GM06990 (cell line): ENCODE measurements around the gene ADAMTSL1.

ENCODE experiments used
- DNase-seq: peaks from one replicate; pipeline ENCODE4 v3.0.0-alpha.2; 2011; ENCODE audit not compliant: insufficient read length; ENCODE audit errors: extremely low read depth
- H3K27me3 ChIP-seq: replicated peaks from 2 replicates; pipeline ENCODE4 v1.6.0; 2011; ENCODE audit warnings: low read length; ENCODE audit not compliant: control insufficient read depth, insufficient read depth
- H3K36me3 ChIP-seq: 2 replicates; pipeline ENCODE4 v1.5.1; 2011; ENCODE audit warnings: low read length; ENCODE audit not compliant: control insufficient read depth, insufficient read depth
- H3K4me3 ChIP-seq: replicated peaks from 2 replicates; pipeline ENCODE4 v1.5.1; 2011; ENCODE audit warnings: low read depth, mild to moderate bottlenecking, control low read depth, low read length
- TF ChIP-seq, protein P1 (sequence below): IDR thresholded peaks from 2 replicates; pipeline ENCODE4 v1.5.1; 2011; ENCODE audit warnings: low read length, control low read depth, mild to moderate bottlenecking, inconsistent platforms; ENCODE audit not compliant: insufficient read depth, poor library complexity, severe bottlenecking

ADAMTSL1 gene

DNA sequence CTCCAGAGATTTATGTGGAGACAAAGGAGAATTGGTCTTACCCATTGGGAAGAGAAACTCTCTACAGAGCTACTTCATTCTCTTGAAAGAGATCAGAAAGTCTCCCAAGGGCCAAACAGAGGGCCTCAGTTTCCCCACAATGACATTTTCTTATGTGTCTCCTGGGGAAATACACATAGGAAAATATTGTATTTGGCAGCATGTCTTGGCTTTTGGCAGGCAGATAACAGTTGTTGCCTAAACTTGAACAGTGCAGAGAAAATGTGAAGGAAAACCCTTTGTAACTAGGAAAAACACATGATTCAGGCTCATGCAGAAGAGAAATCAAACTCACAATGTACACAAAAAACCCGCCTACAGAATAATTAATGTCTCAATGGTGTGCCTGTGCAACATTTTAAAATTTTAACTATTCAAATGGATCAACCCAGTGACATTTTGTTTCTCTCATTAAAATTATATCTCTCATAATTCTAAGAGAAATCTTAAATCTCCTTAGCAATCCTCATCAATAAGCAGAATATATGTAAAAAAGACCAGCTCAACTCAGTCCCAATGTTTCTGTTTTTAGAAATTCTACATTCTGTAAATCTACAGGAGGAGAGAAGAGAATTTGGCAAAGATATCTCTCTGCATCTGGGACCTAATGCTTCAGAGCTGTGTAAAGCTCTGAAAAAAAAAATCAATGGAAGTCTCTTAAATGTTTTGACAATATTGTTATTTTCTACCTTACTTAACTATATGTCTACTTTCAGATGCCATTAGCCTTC lies 205.1 kb downstream of the ADAMTSL1 start:
- TF ChIP-seq, protein P1, sequence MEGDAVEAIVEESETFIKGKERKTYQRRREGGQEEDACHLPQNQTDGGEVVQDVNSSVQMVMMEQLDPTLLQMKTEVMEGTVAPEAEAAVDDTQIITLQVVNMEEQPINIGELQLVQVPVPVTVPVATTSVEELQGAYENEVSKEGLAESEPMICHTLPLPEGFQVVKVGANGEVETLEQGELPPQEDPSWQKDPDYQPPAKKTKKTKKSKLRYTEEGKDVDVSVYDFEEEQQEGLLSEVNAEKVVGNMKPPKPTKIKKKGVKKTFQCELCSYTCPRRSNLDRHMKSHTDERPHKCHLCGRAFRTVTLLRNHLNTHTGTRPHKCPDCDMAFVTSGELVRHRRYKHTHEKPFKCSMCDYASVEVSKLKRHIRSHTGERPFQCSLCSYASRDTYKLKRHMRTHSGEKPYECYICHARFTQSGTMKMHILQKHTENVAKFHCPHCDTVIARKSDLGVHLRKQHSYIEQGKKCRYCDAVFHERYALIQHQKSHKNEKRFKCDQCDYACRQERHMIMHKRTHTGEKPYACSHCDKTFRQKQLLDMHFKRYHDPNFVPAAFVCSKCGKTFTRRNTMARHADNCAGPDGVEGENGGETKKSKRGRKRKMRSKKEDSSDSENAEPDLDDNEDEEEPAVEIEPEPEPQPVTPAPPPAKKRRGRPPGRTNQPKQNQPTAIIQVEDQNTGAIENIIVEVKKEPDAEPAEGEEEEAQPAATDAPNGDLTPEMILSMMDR: no peak
- H3K36me3 ChIP-seq: no peaks in the 10 kb centered on the region
- DNase-seq: no peak
- no peaks in the 10 kb centered on the region for H3K27me3 ChIP-seq
- H3K4me3 ChIP-seq: no peak overlapping the region

DNA sequence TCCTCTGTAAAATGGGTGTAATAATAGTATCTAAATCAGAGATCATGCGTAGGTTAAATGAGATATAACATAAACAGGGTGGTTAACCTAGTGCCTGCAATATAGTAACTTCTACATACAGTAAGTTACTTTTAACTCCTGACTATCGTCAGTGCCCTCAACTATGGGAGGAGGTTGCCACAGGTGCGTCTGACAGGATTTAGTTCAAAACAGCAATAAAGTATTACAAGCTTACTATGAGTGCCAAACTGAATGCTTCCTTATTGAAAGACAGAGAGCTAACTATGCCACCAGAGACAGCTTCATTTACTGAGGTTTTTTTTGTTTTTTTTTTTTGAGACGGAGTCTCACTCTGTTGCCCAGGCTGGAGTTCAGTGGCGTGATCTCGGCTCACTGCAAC lies 209.0 kb downstream of the ADAMTSL1 start:
- DNase-seq: no peak
- TF ChIP-seq, protein P1: no peak
- no peak overlapping the region for H3K4me3 ChIP-seq
- no peaks in the 10 kb centered on the region for H3K27me3 ChIP-seq
- H3K36me3 ChIP-seq: no peaks in the 10 kb centered on the region

DNA sequence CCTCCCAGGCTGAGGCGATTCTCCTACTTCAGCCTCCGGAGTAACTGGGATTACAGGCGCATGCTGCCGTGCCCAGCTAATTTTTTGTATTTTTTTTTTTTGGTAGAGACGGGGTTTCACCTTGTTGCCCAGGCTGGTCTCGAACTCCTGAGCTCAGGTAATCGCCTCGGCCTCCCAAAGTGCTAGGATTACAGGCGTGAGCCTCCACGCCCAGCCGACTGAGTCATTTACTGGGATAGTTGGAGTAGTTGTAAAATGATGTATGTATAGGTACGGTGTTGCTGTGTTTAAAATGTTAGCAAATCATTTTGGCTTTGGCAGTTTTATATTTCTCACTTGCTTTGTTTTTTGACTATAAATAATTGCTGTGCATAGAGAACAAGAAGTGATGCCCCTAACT lies 209.4 kb downstream of the ADAMTSL1 start:
- H3K36me3 ChIP-seq: no peaks in the 10 kb centered on the region
- TF ChIP-seq, protein P1: no peak
- H3K27me3 ChIP-seq: no peaks in the 10 kb centered on the region
- no peak overlapping the region for H3K4me3 ChIP-seq
- DNase-seq: no peak

DNA sequence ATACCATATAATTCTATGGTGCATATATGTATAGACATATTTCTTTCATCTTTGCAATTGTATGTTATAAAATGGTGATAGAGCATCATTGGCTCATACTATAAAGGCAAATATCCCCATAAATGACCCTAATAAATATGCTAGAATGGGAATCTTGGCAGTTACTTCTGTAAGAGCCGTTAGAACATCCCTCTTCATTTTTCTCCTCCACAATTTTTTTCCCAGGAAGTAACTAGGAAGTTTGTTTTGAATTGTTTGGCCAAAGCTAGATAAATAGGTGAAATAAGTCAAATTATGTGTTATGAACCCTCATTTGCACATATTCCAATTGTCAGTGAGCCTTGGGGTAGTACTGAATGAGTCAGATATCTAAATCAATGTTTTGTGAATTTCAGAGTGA lies 209.9 kb downstream of the ADAMTSL1 start:
- Histone ChIP-seq H3K27me3 (no peaks in the 10 kb centered on the region), H3K36me3 (no peaks in the 10 kb centered on the region), H3K4me3 (no peak overlapping the region)
- TF ChIP-seq, protein P1: no peak
- no peak for DNase-seq

DNA sequence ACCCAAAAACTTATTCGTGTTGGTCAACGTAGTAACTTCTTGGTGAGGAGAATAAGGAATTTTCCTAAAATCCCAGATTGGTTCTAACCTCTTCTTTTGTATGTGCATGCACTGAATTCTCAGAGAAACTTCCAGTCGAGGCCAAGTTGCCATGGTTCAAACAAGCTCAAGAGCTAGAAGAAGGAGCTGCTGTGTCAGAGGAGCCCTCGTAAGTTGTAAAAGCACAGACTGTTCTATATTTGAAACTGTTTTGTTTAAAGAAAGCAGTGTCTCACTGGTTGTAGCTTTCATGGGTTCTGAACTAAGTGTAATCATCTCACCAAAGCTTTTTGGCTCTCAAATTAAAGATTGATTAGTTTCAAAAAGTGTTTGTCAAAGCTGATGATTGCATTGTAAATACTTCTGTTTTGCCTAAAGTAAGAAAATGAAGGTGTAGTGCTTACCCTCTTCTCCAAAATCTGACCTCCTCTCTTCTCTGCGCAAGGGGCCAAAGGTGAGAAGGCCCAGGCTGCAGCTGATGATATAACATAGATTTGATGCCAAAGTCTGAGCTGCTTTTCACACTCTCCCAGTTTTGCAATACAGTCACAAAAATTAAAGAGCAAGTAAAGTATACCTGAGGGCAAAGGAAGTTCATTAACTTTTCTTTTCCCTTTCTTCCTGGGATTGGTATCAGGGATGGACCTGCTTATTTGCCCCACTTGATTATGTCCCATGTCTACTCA lies 210.8 kb downstream of the ADAMTSL1 start:
- Histone ChIP-seq H3K36me3 (no peaks in the 10 kb centered on the region), H3K27me3 (no peaks in the 10 kb centered on the region), H3K4me3 (no peak overlapping the region)
- TF ChIP-seq, protein P1: no peak
- DNase-seq: no peak
